K562 (cell line): ENCODE results near the gene UNC79. TPM values are rescaled to one million over a fixed set of nuclear protein-coding genes. Genes with fewer than 3 reads are reported as not detected.

ENCODE experiments used
- ATAC-seq: fragments of 200-7000 bp; cut with Tn5 transposase; 3 replicates; pipeline ENCODE4 v1.9.1; 2020; ENCODE audit warnings: moderate library complexity
- BruUV-seq: library from RNA; stranded (reverse); fragments of 400-500 nt; replicated peaks from 2 replicates; lab custom pipeline; 2021; lab: Mats Ljungman, UMichigan
- CTCF ChIA-PET: fragments of 300-600 bp; formaldehyde crosslinking; extraction: SDS; loops from one replicate; lab custom pipeline; 2021; ENCODE audit warnings: low intra/inter-chr PET ratio; lab: Yijun Ruan, JAX
- POLR2A ChIA-PET: fragments of 300-600, 350-650 bp; sonication (Branson Sonifier 250); formaldehyde crosslinking; extraction: SDS; loops from one replicate; lab custom pipeline; 2021; ENCODE audit warnings: antibody characterized with exemption, inconsistent platforms; lab: Yijun Ruan, JAX
- DNase-seq, 4 experiments: peaks; one replicate each; pipeline versions ENCODE4 v3.0.0 to v3.0.0-alpha.2; 2011 to 2018; ENCODE audit warnings: low spot score in 3 of 4, mixed read lengths in 3 of 4; ENCODE audit errors: extremely low read depth in 1 of 4
- FAIRE-seq: peaks from 2 replicates; lab custom pipeline; 2011; peaks lifted over from hg19 to GRCh38; lab: Jason Lieb, UNC
- H2AFZ ChIP-seq: 2 replicates; pipeline ENCODE4 v1.6.0; 2011; ENCODE audit warnings: low read depth, low read length, control low read depth, inconsistent platforms
- H3K27ac ChIP-seq: fragments of 200-600 bp; 3 replicates; pipeline ENCODE4 v1.8.0; 2011; ENCODE audit warnings: low read depth, mild to moderate bottlenecking, control low read depth, inconsistent platforms, low read length, moderate library complexity, mixed read lengths; ENCODE audit errors: extremely low read depth
- H3K27me3 ChIP-seq, 2 experiments: fragments of 300-600 bp in 1 of 2; 2 replicates in 1 of 2; 3 replicates in 1 of 2; pipeline versions ENCODE4 v1.6.0 to v1.8.0; 2011; ENCODE audit warnings: inconsistent platforms in 2 of 2, low read length in 2 of 2, mild to moderate bottlenecking in 1 of 2, mixed read lengths in 1 of 2, moderate library complexity in 1 of 2; ENCODE audit not compliant: control insufficient read depth in 2 of 2, insufficient read depth in 2 of 2
- H3K36me3 ChIP-seq: fragments of 300-600 bp; 3 replicates; pipeline ENCODE4 v1.8.0; 2011; ENCODE audit warnings: mild to moderate bottlenecking, low read length, inconsistent platforms; ENCODE audit not compliant: control insufficient read depth, insufficient read depth
- H3K4me1 ChIP-seq, 2 experiments: fragments of 200-600 bp in 1 of 2; replicated peaks in 1 of 2; 2 replicates in 1 of 2; 3 replicates in 1 of 2; pipeline versions ENCODE4 v1.5.1 to v1.8.0; 2011; ENCODE audit warnings: inconsistent platforms in 2 of 2, low read length in 2 of 2, mild to moderate bottlenecking in 1 of 2, mixed read lengths in 1 of 2, moderate library complexity in 1 of 2; ENCODE audit not compliant: control insufficient read depth in 2 of 2, insufficient read depth in 2 of 2
- H3K4me2 ChIP-seq: 2 replicates; pipeline ENCODE4 v1.6.1; 2011; ENCODE audit warnings: low read length, control low read depth, inconsistent platforms, mixed read lengths; ENCODE audit not compliant: insufficient read depth
- H3K4me3 ChIP-seq: fragments of 200-600 bp; sonication (generic), shearing (Covaris generic); 2 replicates; pipeline ENCODE4 v1.5.1; 2016; ENCODE audit warnings: control low read depth, inconsistent platforms
- H3K79me2 ChIP-seq: fragments of 200-600 bp; 3 replicates; pipeline ENCODE4 v1.8.0; 2011; ENCODE audit warnings: low read length, inconsistent platforms; ENCODE audit not compliant: control insufficient read depth, insufficient read depth
- H3K9ac ChIP-seq, 2 experiments: 2 replicates each; pipeline versions ENCODE4 v1.6.0 to v1.6.1; 2011; ENCODE audit warnings: low read depth in 2 of 2, low read length in 2 of 2, control low read depth in 1 of 2, inconsistent platforms in 1 of 2, mild to moderate bottlenecking in 1 of 2, mixed read lengths in 1 of 2; ENCODE audit not compliant: insufficient read depth in 1 of 2
- H3K9me1 ChIP-seq: one replicate; pipeline ENCODE4 v1.6.0; 2011; ENCODE audit warnings: inconsistent platforms, mild to moderate bottlenecking, low read length, moderate library complexity; ENCODE audit not compliant: control insufficient read depth, insufficient read depth
- H3K9me3 ChIP-seq: replicated peaks from 2 replicates; pipeline ENCODE4 v1.5.1; 2011; ENCODE audit warnings: low read depth, low read length, inconsistent platforms; ENCODE audit not compliant: control insufficient read depth, insufficient read depth
- H4K20me1 ChIP-seq: replicated peaks from 2 replicates; pipeline ENCODE4 v1.6.1; 2011; ENCODE audit warnings: low read length, inconsistent platforms, mixed read lengths; ENCODE audit not compliant: control insufficient read depth, insufficient read depth
- BACH1 ChIP-seq: fragments of 200-800 bp; sonication (Bioruptor generic); IDR thresholded peaks from 2 replicates; pipeline ENCODE4 v1.6.1; 2016; ENCODE audit warnings: missing genetic modification characterization, missing compliant biosample characterization
- CEBPG ChIP-seq, 3 experiments: fragments of 200-800 bp in 1 of 3; sonication (Bioruptor generic) in 1 of 3; sonication (generic) in 1 of 3; formaldehyde crosslinking in 1 of 3; IDR thresholded peaks in 2 of 3; conservative IDR thresholded peaks in 1 of 3; 2 replicates each; pipeline versions ENCODE4 v1.6.1 to v1.8.0; 2016 to 2022; ENCODE audit warnings: missing compliant biosample characterization in 2 of 3, missing genetic modification characterization in 2 of 3, mild to moderate bottlenecking in 1 of 3, missing genetic modification reagents in 1 of 3
- MECOM ChIP-seq: fragments of 250-450 bp; sonication (Bioruptor Pico); IDR thresholded peaks from 2 replicates; pipeline ENCODE4 v1.8.0; 2022; ENCODE audit warnings: inconsistent platforms
- PHF21A ChIP-seq: fragments of 450-650 bp; IDR thresholded peaks from 2 replicates; pipeline ENCODE4 v1.6.1; 2017; ENCODE audit warnings: low read depth, borderline replicate concordance
- RBBP5 ChIP-seq: fragments of 200-600 bp; sonication (generic); IDR thresholded peaks from 2 replicates; pipeline ENCODE4 v1.6.1; 2012; ENCODE audit warnings: borderline replicate concordance, mild to moderate bottlenecking, low read length, control low read depth, inconsistent platforms; ENCODE audit not compliant: insufficient read depth, poor library complexity, severe bottlenecking
- SETDB1 ChIP-seq: IDR thresholded peaks from one replicate; pipeline ENCODE4 v1.6.1; 2012; ENCODE audit warnings: low read length, control low read depth, inconsistent platforms
- ZBTB33 ChIP-seq: sonication (generic); formaldehyde crosslinking; IDR thresholded peaks from 2 replicates; pipeline ENCODE4 v1.8.1; 2023; ENCODE audit warnings: mild to moderate bottlenecking, missing genetic modification reagents
- ZNF175 ChIP-seq: fragments of 200-800 bp; sonication (Bioruptor generic); IDR thresholded peaks from 2 replicates; pipeline ENCODE4 v1.6.1; 2016; ENCODE audit warnings: low read depth, mild to moderate bottlenecking, missing genetic modification characterization, missing compliant biosample characterization
- ZNF695 ChIP-seq: fragments of 450-650 bp; formaldehyde crosslinking; IDR thresholded peaks from 2 replicates; pipeline ENCODE4 v1.4.0; 2020; ENCODE audit warnings: mild to moderate bottlenecking, moderate library complexity
- WGBS: fragments of 100-300 bp; shearing (Covaris generic); methylation state at CpG from one replicate; pipeline ENCODE4 v1.1.6; 2016; ENCODE audit warnings: low coverage, mixed read lengths; ENCODE audit not compliant: insufficient coverage; ENCODE audit errors: missing lambda C conversion rate; 5-methylcytosine and 5-hydroxymethylcytosine counted together
- in situ Hi-C: fragments of 300-500 bp; cut with MboI; formaldehyde crosslinking; loops from 4 replicates; pipeline ENCODE4 v1.15.0; 2018; ENCODE audit warnings: inconsistent platforms, mixed read lengths
- intact Hi-C: fragments of 100-400 bp; cut with micrococcal nuclease; formaldehyde crosslinking; loops from 2 replicates; pipeline ENCODE4 v1.14.2; 2022
- polyA plus RNA-seq, 8 experiments: library from polyadenylated mRNA; depleted of rRNA in 4 of 8; stranded (reverse) in 5 of 8; unstranded in 3 of 8; fragments of >200 nt; fragmentation: Nextera tagmentation in 2 of 8; fragmentation: Illumina TruSeq in 1 of 8; extraction: Ambion mirVana in 2 of 8; extraction: Trizol in 1 of 8; gene quantifications; 2 replicates each; pipeline versions ENCODE4 v1.2.1 to v1.2.3, GENCODE V29; 2011 to 2014; ENCODE audit warnings: inconsistent platforms in 1 of 8, missing spikeins in 1 of 8
- total RNA-seq, 7 experiments: library from RNA; depleted of rRNA in 6 of 7; stranded (reverse); fragments of >200 nt in 6 of 7; fragmentation: Illumina TruSeq in 2 of 7; extraction: Trizol in 2 of 7; gene quantifications; 2 replicates each; pipeline versions ENCODE4 v1.2.1 to v1.2.3, GENCODE V29; 2011 to 2021; ENCODE audit warnings: low replicate concordance in 1 of 7

UNC79 gene
- total and polyA plus RNA-seq, 9 of the 15 experiments (the other 6 are each of a cell fraction or from before 2014, with no cell fraction given) = under 0.01 to 0.04 (median 0.01) TPM; not detected in 6

GRCh38 chr14:93638790-93639189 lies 208.1 kb downstream of the UNC79 start:
- Histone ChIP-seq H3K36me3 (no peaks in the 10 kb centered on the region), H3K27me3 (no peaks in the 10 kb centered on the region), H3K4me1 (no peaks in the 10 kb centered on the region), H4K20me1 (no peaks in the 10 kb centered on the region), H3K9me1 (no peaks in the 10 kb centered on the region), H3K27ac (no peak overlapping the region), H3K4me2 (no peak overlapping the region), H3K9me3 (no peaks in the 10 kb centered on the region), H3K9ac (no peak overlapping the region), H3K79me2 (no peaks in the 10 kb centered on the region), H2AFZ (no peak overlapping the region), H3K4me3 (no peak overlapping the region)
- ATAC-seq (no peak), FAIRE-seq (no peak), DNase-seq (no peak)
- in situ Hi-C loops (no loop called here), intact Hi-C loops (no loop called here)
- no TSS peak for BruUV-seq
- TF ChIP-seq PHF21A (no peak), BACH1 (tag) (no peak), MECOM (CRISPR knock-in tag) (no peak), SETDB1 (no peak), ZNF175 (CRISPR knock-in tag) (no peak), RBBP5 (no peak), ZNF695 (no peak), CEBPG (CRISPR knock-in tag; IDR thresholded peaks at IDR 0.05) (no peak), CEBPG (tag; conservative IDR thresholded peaks at IDR 0.05 in 1 of 2, IDR thresholded peaks at IDR 0.05 in 1 of 2) (peak in 1 of 2 experiments; percentile 57; a peak in 2 of 4 replicates), ZBTB33 (no peak)
- ChIA-PET CTCF (no interaction called here), POLR2A (no interaction called here)
- WGBS = 0% methylated on average over 5 of the region's 5 CpGs
